ENCODE data around the gene CYB5B. TPM values are rescaled to one million over a fixed set of nuclear protein-coding genes. Genes with fewer than 3 reads are reported as not detected.

Gene CYB5B
- total and polyA plus RNA-seq, 2 donors from 2014 or later = 89.0 to 111 TPM

- Histone ChIP-seq H3K4me3 (ENCODE audit: low read length in 3 of 3) (no peak overlapping the region), H3K9me3 (ENCODE audit: control insufficient read depth in 2 of 3, insufficient read depth in 1 of 3, low read length in 3 of 3) (no peaks in the 10 kb centered on the region), H3K4me1 (ENCODE audit: control insufficient read depth in 2 of 3, insufficient read depth in 2 of 3, low read depth in 1 of 3, low read length in 3 of 3) (peaks cover 2 to 7% (median 6%) of the 10 kb centered on the region in 3 donors), H3K9ac (ENCODE audit: low read length in 3 of 3) (no peak overlapping the region), H3K27ac (ENCODE audit: low read depth in 2 of 2, low read length in 2 of 2) (peak overlapping the region; percentile 20 to 37), H3K36me3 (ENCODE audit: control insufficient read depth in 2 of 3, insufficient read depth in 3 of 3, low read length in 3 of 3) (no peaks in the 10 kb centered on the region), H3K27me3 (ENCODE audit: control insufficient read depth, insufficient read depth, low read length) (no peaks in the 10 kb centered on the region)
- intact Hi-C loops (cut with DNase I) = no loop called here
- TF ChIP-seq CTCF (IDR thresholded peaks at IDR 0.05; ENCODE audit: borderline replicate concordance, extremely low read depth, insufficient read depth) = no peak
- FAIRE-seq = no peak
- DNase-seq = peak in 3 of 5 donors; percentile 63 to 92 (median 86)
Observed at GRCh38 chr16:69410219-69410990, 14.0 kb upstream of the CYB5B start.

- DNase-seq (no peak), FAIRE-seq (no peak)
- Histone ChIP-seq H3K9me3 (ENCODE audit: control insufficient read depth in 2 of 3, insufficient read depth in 1 of 3, low read length in 3 of 3) (no peaks in the 10 kb centered on the region), H3K27ac (ENCODE audit: low read depth in 2 of 2, low read length in 2 of 2) (no peak overlapping the region), H3K27me3 (ENCODE audit: control insufficient read depth, insufficient read depth, low read length) (no peaks in the 10 kb centered on the region), H3K4me1 (ENCODE audit: control insufficient read depth in 2 of 3, insufficient read depth in 2 of 3, low read depth in 1 of 3, low read length in 3 of 3) (peaks cover 0 to 7% (median 2%) of the 10 kb centered on the region in 3 donors), H3K4me3 (ENCODE audit: low read length in 3 of 3) (no peak overlapping the region), H3K36me3 (ENCODE audit: control insufficient read depth in 2 of 3, insufficient read depth in 3 of 3, low read length in 3 of 3) (no peaks in the 10 kb centered on the region), H3K9ac (ENCODE audit: low read length in 3 of 3) (no peak overlapping the region)
- intact Hi-C loops (cut with DNase I) = no loop called here
- TF ChIP-seq CTCF (IDR thresholded peaks at IDR 0.05; ENCODE audit: borderline replicate concordance, extremely low read depth, insufficient read depth) = no peak
Observed at GRCh38 chr16:69411064-69411985, 13.1 kb upstream of the CYB5B start.

- Histone ChIP-seq H3K27ac (ENCODE audit: low read depth in 2 of 2, low read length in 2 of 2) (no peak overlapping the region), H3K9ac (ENCODE audit: low read length in 3 of 3) (no peak overlapping the region), H3K9me3 (ENCODE audit: control insufficient read depth in 2 of 3, insufficient read depth in 1 of 3, low read length in 3 of 3) (no peaks in the 10 kb centered on the region), H3K4me1 (ENCODE audit: control insufficient read depth in 2 of 3, insufficient read depth in 2 of 3, low read depth in 1 of 3, low read length in 3 of 3) (peaks cover 0 to 7% (median 2%) of the 10 kb centered on the region in 3 donors), H3K27me3 (ENCODE audit: control insufficient read depth, insufficient read depth, low read length) (no peaks in the 10 kb centered on the region), H3K4me3 (ENCODE audit: low read length in 3 of 3) (no peak overlapping the region), H3K36me3 (ENCODE audit: control insufficient read depth in 2 of 3, insufficient read depth in 3 of 3, low read length in 3 of 3) (no peaks in the 10 kb centered on the region)
- intact Hi-C loops (cut with DNase I) = no loop called here
- no peak for DNase-seq
- no peak for TF ChIP-seq CTCF (IDR thresholded peaks at IDR 0.05; ENCODE audit: borderline replicate concordance, extremely low read depth, insufficient read depth)
- no peak for FAIRE-seq
Observed at GRCh38 chr16:69412287-69412686, 12.1 kb upstream of the CYB5B start.
